HepG2 (cell line): ENCODE measurements around the gene TCF19. TPM values are rescaled to one million over a fixed set of nuclear protein-coding genes. Genes with fewer than 3 reads are reported as not detected.

Experiments
- ATAC-seq: fragments of 200-7000 bp; cut with Tn5 transposase; 3 replicates; pipeline ENCODE4 v1.9.1; 2020; ENCODE audit warnings: mild to moderate bottlenecking, moderate library complexity
- BruUV-seq: library from RNA; stranded (reverse); fragments of 400-500 nt; replicated peaks from 2 replicates; lab custom pipeline; 2021; lab: Mats Ljungman, UMichigan
- CTCF ChIA-PET: fragments of 300-600 bp; formaldehyde crosslinking; extraction: SDS; loops from one replicate; lab custom pipeline; 2021; ENCODE audit warnings: low total read pairs, inconsistent platforms, low intra/inter-chr PET ratio; lab: Yijun Ruan, JAX
- POLR2A ChIA-PET: fragments of 350-600 bp; sonication (Branson Sonifier 250); formaldehyde crosslinking; loops from one replicate; lab custom pipeline; 2020; ENCODE audit warnings: antibody characterized with exemption, inconsistent platforms; lab: Yijun Ruan, JAX
- DNase-seq: peaks from one replicate; pipeline ENCODE4 v3.0.0-alpha.2; 2015; ENCODE audit warnings: low spot score
- FAIRE-seq: peaks from 3 replicates; lab custom pipeline; 2011; peaks lifted over from hg19 to GRCh38; lab: Jason Lieb, UNC
- H2AFZ ChIP-seq: one replicate; pipeline ENCODE4 v1.6.1; 2011; ENCODE audit warnings: low read length, inconsistent platforms
- H3K27ac ChIP-seq: fragments of 300-600 bp; 3 replicates; pipeline ENCODE4 v1.8.0; 2011; ENCODE audit warnings: mixed run types, mild to moderate bottlenecking, mixed read lengths, low read length, inconsistent platforms; ENCODE audit not compliant: insufficient read depth; ENCODE audit errors: extremely low read length
- H3K27me3 ChIP-seq, 2 experiments: fragments of 200-600 bp in 1 of 2; 2 replicates in 1 of 2; 3 replicates in 1 of 2; pipeline versions ENCODE4 v1.6.0 to v1.8.0; 2011; ENCODE audit warnings: low read length in 2 of 2, mild to moderate bottlenecking in 2 of 2, moderate library complexity in 2 of 2, inconsistent platforms in 1 of 2; ENCODE audit not compliant: insufficient read depth in 2 of 2, control insufficient read depth in 1 of 2
- H3K36me3 ChIP-seq, 2 experiments: fragments of 200-600 bp in 1 of 2; replicated peaks in 1 of 2; 2 replicates in 1 of 2; 3 replicates in 1 of 2; pipeline versions ENCODE4 v1.5.1 to v1.8.0; 2011; ENCODE audit warnings: low read length in 2 of 2, inconsistent platforms in 1 of 2; ENCODE audit not compliant: insufficient read depth in 2 of 2, control insufficient read depth in 1 of 2
- H3K4me1 ChIP-seq: 2 replicates; pipeline ENCODE4 v1.5.1; 2012; ENCODE audit warnings: low read length, inconsistent platforms; ENCODE audit not compliant: insufficient read depth
- H3K4me2 ChIP-seq: 2 replicates; pipeline ENCODE4 v1.6.0; 2011; ENCODE audit warnings: low read depth, low read length, inconsistent platforms
- H3K4me3 ChIP-seq, 3 experiments: fragments of 200-600 bp in 1 of 3; sonication (generic), shearing (Covaris generic) in 1 of 3; replicated peaks in 1 of 3; 2 replicates each; pipeline ENCODE4 v1.5.1; 2011 to 2016; ENCODE audit warnings: low read length in 3 of 3, inconsistent platforms in 2 of 3, low read depth in 2 of 3, mild to moderate bottlenecking in 2 of 3, control low read depth in 1 of 3, mixed read lengths in 1 of 3; ENCODE audit not compliant: insufficient read depth in 1 of 3
- H3K79me2 ChIP-seq: one replicate; pipeline ENCODE4 v1.6.1; 2011; ENCODE audit warnings: low read length, inconsistent platforms; ENCODE audit not compliant: insufficient read depth
- H3K9ac ChIP-seq: 2 replicates; pipeline ENCODE4 v1.6.0; 2011; ENCODE audit warnings: mild to moderate bottlenecking, low read depth, low read length, inconsistent platforms; ENCODE audit not compliant: insufficient read depth
- H3K9me3 ChIP-seq: 2 replicates; pipeline ENCODE4 v1.5.1; 2012; ENCODE audit warnings: mild to moderate bottlenecking, low read length
- H4K20me1 ChIP-seq: 2 replicates; pipeline ENCODE4 v1.6.0; 2011; ENCODE audit warnings: inconsistent platforms, mild to moderate bottlenecking, low read length, moderate library complexity; ENCODE audit not compliant: insufficient read depth
- POLR2AphosphoS5 ChIP-seq: IDR thresholded peaks from 2 replicates; pipeline ENCODE4 v1.6.1; 2012; ENCODE audit warnings: low read depth, low read length
- SIX4 ChIP-seq: sonication (generic); formaldehyde crosslinking; IDR thresholded peaks from 2 replicates; pipeline ENCODE4 v1.4.0; 2020; ENCODE audit warnings: missing genetic modification reagents
- SMAD1 ChIP-seq: sonication (generic); formaldehyde crosslinking; IDR thresholded peaks from 2 replicates; pipeline ENCODE4 v1.4.0; 2020; ENCODE audit warnings: missing genetic modification reagents, low read depth, mild to moderate bottlenecking, borderline replicate concordance
- ZFY ChIP-seq: sonication (generic); formaldehyde crosslinking; IDR thresholded peaks from 2 replicates; pipeline ENCODE4 v1.4.0; 2020; ENCODE audit warnings: missing genetic modification reagents
- ZNF33B ChIP-seq: sonication (generic); formaldehyde crosslinking; IDR thresholded peaks from 2 replicates; pipeline ENCODE4 v1.5.1; 2020; ENCODE audit warnings: mild to moderate bottlenecking, missing genetic modification reagents
- WGBS: methylation state at CpG from one replicate; pipeline ENCODE4 v1.1.6; 2017; ENCODE audit warnings: low lambda C conversion rate; 5-methylcytosine and 5-hydroxymethylcytosine counted together
- in situ Hi-C: cut with HindIII; loops from 2 replicates; pipeline ENCODE4 v1.10.0; 2017; ENCODE audit warnings: low pct_unique_long_range_greater_than_20kb; ENCODE audit not compliant: extremely low pct_ligation_motif_present
- intact Hi-C: fragments of 100-400 bp; cut with micrococcal nuclease; formaldehyde crosslinking; loops from one replicate; pipeline ENCODE4 v1.10.0; 2022; ENCODE audit not compliant: unreplicated experiment
- polyA plus RNA-seq, 8 experiments: library from polyadenylated mRNA; depleted of rRNA in 3 of 8; stranded (reverse) in 7 of 8; unstranded in 1 of 8; fragments of >200 nt; fragmentation: Illumina TruSeq in 4 of 8; extraction: Trizol in 4 of 8; gene quantifications; 2 replicates each; pipeline versions ENCODE4 v1.2.1 to v1.2.3, GENCODE V29; 2011 to 2016; ENCODE audit warnings: low read depth in 4 of 8, missing spikeins in 1 of 8, mixed read lengths in 1 of 8; ENCODE audit not compliant: insufficient read depth in 1 of 8
- total RNA-seq, 5 experiments: library from RNA; depleted of rRNA; stranded (reverse); fragments of >200 nt; fragmentation: Illumina TruSeq; extraction: Trizol; gene quantifications; 2 replicates each; pipeline ENCODE4 v1.2.3, GENCODE V29; 2016; ENCODE audit warnings: low read depth in 1 of 5
- TF ChIP-seq, protein P1 (sequence below): sonication (generic); formaldehyde crosslinking; IDR thresholded peaks from 2 replicates; pipeline ENCODE4 v1.4.0; 2020; ENCODE audit warnings: mild to moderate bottlenecking, low read depth, missing genetic modification reagents
- TF ChIP-seq, protein P2 (sequence below): sonication (generic); formaldehyde crosslinking; IDR thresholded peaks from 2 replicates; pipeline ENCODE4 v1.4.0; 2020; ENCODE audit warnings: missing genetic modification reagents; ENCODE audit errors: not compliant biosample characterization
- TF ChIP-seq, protein P3 (sequence below): sonication (generic); formaldehyde crosslinking; IDR thresholded peaks from 2 replicates; pipeline ENCODE4 v1.4.0; 2020; ENCODE audit warnings: mild to moderate bottlenecking, missing genetic modification reagents

Gene TCF19
- total and polyA plus RNA-seq, 2 of the 13 experiments (the other 11 are each of a cell fraction or from before 2014, with no cell fraction given): 4.9 to 22.2 TPM

DNA sequence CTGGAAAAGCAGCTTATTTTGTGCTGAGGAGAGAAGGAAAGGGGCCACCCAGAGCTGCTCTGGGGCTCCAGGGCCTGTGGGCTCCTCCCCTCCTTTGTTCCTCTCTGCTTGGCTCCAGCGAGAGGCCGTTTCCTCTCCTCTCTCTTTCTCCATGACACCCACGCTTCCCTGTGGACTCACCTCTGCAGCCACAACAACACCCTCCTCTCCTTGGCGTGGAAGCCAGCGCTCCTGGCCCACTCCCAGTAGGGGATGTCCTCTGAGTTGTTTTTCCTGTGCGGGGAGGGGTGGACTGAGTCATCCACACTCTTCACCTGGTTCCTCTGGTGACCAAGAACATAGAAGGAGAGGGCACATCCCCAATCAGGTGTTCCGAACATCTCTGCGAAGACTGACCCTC, 33.2 kb upstream of the TCF19 start:
- Histone ChIP-seq H4K20me1 (no peaks in the 10 kb centered on the region), H2AFZ (no peak overlapping the region), H3K36me3 (no peaks in the 10 kb centered on the region), H3K27me3 (peaks cover 1 to 49% of the 10 kb centered on the region in 2 experiments; a peak in 3 of 5 replicates), H3K79me2 (no peaks in the 10 kb centered on the region), H3K27ac (no peak overlapping the region), H3K9me3 (no peaks in the 10 kb centered on the region), H3K4me1 (peaks cover 7% of the 10 kb centered on the region), H3K9ac (no peak overlapping the region), H3K4me3 (no peak overlapping the region), H3K4me2 (no peak overlapping the region)
- TF ChIP-seq POLR2AphosphoS5 (no peak), SIX4 (CRISPR knock-in tag) (no peak), ZFY (CRISPR knock-in tag) (no peak), ZNF33B (CRISPR knock-in tag) (no peak), SMAD1 (CRISPR knock-in tag) (no peak)
- TF ChIP-seq, protein P1, sequence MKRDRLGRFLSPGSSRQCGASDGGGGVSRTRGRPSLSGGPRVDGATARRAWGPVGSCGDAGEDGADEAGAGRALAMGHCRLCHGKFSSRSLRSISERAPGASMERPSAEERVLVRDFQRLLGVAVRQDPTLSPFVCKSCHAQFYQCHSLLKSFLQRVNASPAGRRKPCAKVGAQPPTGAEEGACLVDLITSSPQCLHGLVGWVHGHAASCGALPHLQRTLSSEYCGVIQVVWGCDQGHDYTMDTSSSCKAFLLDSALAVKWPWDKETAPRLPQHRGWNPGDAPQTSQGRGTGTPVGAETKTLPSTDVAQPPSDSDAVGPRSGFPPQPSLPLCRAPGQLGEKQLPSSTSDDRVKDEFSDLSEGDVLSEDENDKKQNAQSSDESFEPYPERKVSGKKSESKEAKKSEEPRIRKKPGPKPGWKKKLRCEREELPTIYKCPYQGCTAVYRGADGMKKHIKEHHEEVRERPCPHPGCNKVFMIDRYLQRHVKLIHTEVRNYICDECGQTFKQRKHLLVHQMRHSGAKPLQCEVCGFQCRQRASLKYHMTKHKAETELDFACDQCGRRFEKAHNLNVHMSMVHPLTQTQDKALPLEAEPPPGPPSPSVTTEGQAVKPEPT: no peak
- TF ChIP-seq, protein P2, sequence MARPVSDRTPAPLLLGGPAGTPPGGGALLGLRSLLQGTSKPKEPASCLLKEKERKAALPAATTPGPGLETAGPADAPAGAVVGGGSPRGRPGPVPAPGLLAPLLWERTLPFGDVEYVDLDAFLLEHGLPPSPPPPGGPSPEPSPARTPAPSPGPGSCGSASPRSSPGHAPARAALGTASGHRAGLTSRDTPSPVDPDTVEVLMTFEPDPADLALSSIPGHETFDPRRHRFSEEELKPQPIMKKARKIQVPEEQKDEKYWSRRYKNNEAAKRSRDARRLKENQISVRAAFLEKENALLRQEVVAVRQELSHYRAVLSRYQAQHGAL (CRISPR knock-in tag): no peak
- TF ChIP-seq, protein P3, sequence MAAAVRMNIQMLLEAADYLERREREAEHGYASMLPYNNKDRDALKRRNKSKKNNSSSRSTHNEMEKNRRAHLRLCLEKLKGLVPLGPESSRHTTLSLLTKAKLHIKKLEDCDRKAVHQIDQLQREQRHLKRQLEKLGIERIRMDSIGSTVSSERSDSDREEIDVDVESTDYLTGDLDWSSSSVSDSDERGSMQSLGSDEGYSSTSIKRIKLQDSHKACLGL (CRISPR knock-in tag): no peak
- DNase-seq (no peak), FAIRE-seq (no peak), ATAC-seq (no peak)
- ChIA-PET POLR2A (no interaction called here), CTCF (no interaction called here)
- WGBS: 22% methylated on average over 8 of the region's 8 CpGs
- BruUV-seq: no TSS peak
- intact Hi-C loops (no loop called here), in situ Hi-C loops (no loop called here)
